Measurements from ENCODE around the gene FLNC.

The FLNC gene

GRCh38 chr7:128829391-128830166, 627 bp upstream of the FLNC start:
- in situ Hi-C loops (cut with MboI; ENCODE audit: low sequenced_read_pairs): no loop called here

DNA sequence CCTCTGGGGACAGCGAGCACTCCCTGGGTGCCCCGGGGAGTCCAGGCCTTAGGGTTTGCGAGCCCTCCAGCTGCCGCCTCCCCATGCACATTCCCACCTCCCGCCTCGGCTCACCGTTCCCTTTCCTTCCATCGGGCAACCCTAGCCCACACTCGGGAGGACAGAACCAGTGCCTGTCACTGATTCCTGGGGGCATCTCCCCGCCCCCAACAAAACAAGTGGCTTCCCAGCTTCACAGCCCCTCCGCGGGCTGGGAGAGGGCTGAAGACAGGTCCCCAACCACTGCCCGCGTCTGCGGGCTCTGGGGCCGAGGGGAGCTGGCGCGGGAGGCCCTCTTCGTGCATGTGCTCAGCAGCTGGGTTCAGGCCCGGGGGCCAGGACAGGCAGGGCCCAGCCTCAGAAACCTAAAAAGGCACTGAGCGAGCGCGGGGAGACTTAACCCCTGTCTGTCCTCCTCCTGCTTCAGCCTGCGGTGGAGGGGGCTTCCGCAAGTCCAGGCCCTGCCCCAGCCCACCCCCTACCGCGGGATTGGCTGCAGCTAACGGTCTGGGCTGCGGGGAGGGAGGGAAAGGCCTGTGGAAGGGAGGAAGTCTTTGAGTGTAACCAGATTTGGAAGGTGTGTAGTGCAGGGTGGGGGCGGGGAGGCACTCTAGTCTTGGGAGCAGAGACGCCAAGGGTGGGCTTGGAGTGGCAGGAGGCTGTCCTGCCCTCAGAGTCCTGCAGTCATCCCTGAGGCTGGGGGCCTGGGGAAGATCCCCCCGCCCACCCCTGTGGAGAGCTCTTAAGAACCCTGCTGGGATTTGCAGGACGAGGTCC, 1.2 kb downstream of the FLNC start:
- in situ Hi-C loops (cut with MboI; ENCODE audit: low sequenced_read_pairs): no loop called here

GRCh38 chr7:128831994-128832879, 2.0 kb downstream of the FLNC start:
- in situ Hi-C loops (cut with MboI; ENCODE audit: low sequenced_read_pairs): no loop called here

GRCh38 chr7:128832880-128833147, 2.6 kb downstream of the FLNC start:
- in situ Hi-C loops (cut with MboI; ENCODE audit: low sequenced_read_pairs): no loop called here

- in situ Hi-C loops (cut with MboI; ENCODE audit: low sequenced_read_pairs): no loop called here
Observed at GRCh38 chr7:128833148-128833945, 3.1 kb downstream of the FLNC start.

- in situ Hi-C loops (cut with MboI; ENCODE audit: low sequenced_read_pairs): no loop called here
Observed at GRCh38 chr7:128833946-128834325, 3.7 kb downstream of the FLNC start.

- in situ Hi-C loops (cut with MboI; ENCODE audit: low sequenced_read_pairs): no loop called here
Observed at GRCh38 chr7:128835231-128835751, 5.1 kb downstream of the FLNC start.

DNA sequence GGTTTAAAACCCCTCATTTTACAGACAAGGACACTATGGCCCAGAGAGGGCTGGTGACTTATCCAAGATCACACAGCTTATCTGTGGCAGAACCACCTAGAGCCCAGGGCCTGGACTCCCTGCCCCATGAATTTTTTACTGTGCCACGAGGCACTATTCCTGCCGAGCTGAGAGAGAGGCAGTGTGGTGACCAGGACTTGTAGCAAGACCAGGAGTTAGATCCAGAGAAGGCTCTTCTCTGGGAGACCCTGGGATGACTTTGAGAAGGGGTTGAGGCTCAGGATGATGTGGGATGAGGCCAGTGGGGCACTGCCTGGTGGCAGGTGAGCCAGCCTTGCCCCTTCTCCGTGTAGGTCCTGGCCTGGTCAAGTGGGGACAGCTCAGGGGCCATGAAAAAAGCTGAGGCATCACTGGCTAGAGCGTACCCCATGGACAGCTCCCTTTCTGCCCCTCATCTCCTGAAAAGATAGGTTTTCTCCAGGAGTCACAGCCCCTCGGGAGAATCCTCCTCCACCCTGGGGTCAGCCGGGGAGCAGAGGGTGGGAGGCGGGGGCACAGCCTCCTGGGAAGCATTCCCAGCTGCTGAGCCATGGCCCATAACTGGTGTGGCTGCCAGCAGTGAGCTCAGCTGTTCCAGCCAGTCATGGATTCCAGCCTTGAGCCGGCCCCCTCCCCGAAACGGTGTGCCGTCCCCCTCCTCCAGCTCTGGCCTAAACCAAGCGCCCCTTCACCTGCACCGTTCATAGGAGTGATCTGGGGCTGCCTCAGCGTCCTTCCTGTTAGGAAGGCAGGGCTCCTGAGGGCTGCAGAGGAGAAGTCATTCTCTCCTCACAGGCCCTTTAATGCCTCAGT, 5.8 kb downstream of the FLNC start:
- in situ Hi-C loops (cut with MboI; ENCODE audit: low sequenced_read_pairs): no loop called here

DNA sequence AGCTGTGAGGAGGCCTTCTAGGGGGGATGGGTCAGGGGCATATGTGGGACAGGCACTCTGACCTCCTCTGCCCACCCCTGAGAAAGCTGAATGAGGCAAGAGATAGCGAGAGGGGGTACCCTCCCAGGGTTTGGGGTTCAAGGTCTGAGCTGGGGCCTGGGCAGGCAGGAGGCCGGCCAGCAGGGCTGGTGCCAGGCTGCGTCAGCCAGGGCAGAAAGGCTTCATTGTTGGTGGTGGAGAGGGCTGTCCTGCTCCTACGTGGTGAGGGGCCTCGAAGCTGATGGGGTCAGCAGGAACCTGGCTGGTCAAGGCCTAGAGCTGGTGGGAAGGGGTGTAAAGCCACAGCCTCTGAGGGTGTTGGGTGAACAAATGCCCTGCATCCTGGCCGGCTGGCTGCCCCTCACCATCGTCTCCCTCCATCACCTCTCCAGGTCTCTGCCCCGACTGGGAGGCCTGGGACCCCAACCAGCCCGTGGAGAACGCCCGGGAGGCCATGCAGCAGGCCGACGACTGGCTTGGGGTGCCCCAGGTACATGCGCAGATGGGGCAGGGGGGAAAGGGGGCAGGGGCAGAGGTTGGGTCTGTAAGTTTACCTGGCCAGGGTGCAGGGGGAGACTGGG, 6.6 kb downstream of the FLNC start:
- in situ Hi-C loops (cut with MboI; ENCODE audit: low sequenced_read_pairs): no loop called here

DNA sequence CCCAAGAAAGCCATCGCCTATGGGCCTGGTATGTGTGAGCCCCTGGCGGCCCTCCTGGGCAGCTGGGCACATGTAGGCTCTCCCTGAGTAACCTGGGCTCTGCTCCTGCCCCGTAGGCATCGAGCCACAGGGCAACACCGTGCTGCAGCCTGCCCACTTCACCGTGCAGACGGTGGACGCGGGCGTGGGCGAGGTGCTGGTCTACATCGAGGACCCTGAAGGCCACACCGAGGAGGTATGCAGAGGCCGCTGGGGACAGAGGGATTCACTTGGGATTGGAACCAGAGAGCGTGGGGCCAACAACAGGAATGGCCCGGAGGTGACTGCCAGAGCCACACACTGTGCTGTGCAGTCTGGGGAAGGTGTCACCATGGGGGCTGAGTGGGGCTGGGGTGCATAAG, 7.3 kb downstream of the FLNC start:
- in situ Hi-C loops (cut with MboI; ENCODE audit: low sequenced_read_pairs): no loop called here

GRCh38 chr7:128838109-128838779, 8.0 kb downstream of the FLNC start:
- in situ Hi-C loops (cut with MboI; ENCODE audit: low sequenced_read_pairs): no loop called here

GRCh38 chr7:128838981-128839731, 8.9 kb downstream of the FLNC start:
- in situ Hi-C loops (cut with MboI; ENCODE audit: low sequenced_read_pairs): no loop called here

DNA sequence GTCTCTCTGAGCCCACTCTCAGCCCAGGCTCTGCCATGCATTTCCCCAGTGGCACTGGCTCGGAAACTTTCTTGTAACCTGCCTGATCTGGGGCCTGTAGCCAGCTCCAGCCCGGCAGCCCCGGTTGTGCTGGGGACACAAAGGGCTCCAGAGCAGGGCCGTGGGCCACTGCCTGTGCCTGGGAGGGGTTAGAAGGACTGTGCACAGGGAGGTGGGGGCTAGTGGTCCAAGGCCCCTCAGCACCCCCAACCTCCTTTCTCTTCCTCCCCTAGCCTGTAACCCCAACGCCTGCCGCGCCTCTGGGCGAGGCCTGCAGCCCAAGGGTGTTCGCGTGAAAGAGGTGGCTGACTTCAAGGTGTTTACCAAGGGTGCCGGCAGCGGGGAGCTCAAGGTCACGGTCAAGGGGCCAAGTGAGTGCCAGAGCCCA, 9.6 kb downstream of the FLNC start:
- in situ Hi-C loops (cut with MboI; ENCODE audit: low sequenced_read_pairs): no loop called here

DNA sequence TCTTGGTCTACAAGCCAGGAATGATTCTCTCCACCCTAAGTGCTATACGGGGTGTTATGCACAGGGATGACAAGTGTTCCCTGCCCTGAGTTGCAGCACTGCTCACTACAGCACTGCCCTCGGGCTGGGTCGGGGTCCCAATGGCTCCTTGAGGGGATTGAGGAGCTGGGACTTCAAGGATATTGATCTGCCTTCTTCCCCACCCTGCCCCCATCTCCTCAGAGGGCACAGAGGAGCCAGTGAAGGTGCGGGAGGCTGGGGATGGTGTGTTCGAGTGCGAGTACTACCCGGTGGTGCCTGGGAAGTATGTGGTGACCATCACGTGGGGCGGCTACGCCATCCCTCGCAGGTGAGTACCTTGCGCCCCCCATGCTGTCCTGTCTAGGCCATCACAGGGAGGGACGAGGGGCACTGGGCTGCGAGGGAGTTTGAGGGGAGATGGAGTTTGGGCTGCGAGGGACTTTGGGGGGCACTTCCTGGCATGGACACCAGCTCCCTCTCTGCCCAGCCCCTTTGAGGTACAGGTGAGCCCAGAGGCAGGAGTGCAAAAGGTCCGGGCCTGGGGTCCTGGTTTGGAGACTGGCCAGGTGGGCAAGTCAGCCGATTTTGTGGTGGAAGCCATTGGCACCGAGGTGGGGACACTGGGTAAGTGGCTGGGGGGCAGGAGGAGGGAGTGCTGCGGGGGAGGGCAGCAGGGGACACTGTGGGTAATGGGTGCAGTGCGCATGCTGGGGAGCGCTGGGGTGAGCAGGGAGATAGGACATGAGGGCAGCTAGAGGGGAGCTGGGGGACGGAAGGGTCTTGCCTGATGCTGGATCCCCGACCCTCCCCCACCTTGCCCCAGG, 10.3 kb downstream of the FLNC start:
- in situ Hi-C loops (cut with MboI; ENCODE audit: low sequenced_read_pairs): no loop called here

- in situ Hi-C loops (cut with MboI; ENCODE audit: low sequenced_read_pairs): no loop called here
Observed at GRCh38 chr7:128841171-128841690, 11.0 kb downstream of the FLNC start.

GRCh38 chr7:128841921-128842673, 11.9 kb downstream of the FLNC start:
- in situ Hi-C loops (cut with MboI; ENCODE audit: low sequenced_read_pairs): no loop called here

Data from hTERT RPE-1 (cell line).